ENCODE results near the gene TH. TPM values are rescaled to one million over a fixed set of nuclear protein-coding genes. Genes with fewer than 3 reads are reported as not detected.

Gene TH
- total RNA-seq, 1 donor, result not detected

DNA sequence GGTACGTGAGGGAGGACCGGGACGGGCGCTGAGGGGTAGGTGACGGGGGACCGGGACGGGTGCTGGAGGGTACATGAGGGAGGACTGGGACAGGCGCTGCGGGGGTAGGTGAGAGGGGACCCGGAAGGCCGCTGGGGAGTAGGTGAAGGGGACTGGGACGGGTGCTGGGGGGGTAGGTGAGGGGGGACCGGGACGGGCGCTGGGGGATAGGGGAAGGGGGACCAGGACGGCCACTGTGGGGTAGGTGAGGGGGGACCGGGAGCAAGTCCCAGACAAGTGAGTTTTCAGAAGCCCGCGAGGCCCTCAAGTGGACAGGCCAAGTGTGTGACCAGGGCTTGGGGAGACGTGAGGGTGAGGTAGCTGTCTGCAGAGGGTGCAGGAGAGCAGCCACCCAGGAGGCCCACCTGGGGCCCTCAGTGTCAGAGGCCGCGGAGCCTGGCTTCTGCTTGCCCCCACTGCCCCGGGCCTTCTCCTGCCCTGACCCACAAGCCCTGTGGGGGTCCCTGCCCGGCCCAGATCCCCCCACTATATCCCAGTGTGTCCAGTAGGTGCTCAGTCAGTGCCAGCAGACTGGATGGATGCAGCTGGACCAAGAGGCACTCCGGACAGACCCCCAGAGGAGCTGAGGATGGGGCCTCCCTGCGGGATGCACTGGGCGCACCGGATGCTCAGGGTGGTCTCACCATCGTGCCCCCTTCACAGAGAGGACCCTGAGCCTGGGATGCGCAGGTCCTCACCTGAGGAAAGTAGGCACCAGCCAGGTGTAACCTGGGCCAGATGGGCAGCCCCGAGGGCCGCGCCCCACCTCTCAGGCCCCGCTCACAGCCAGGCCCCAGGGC lies 44.2 kb upstream of the TH start:
- TF ChIP-seq, protein P1, sequence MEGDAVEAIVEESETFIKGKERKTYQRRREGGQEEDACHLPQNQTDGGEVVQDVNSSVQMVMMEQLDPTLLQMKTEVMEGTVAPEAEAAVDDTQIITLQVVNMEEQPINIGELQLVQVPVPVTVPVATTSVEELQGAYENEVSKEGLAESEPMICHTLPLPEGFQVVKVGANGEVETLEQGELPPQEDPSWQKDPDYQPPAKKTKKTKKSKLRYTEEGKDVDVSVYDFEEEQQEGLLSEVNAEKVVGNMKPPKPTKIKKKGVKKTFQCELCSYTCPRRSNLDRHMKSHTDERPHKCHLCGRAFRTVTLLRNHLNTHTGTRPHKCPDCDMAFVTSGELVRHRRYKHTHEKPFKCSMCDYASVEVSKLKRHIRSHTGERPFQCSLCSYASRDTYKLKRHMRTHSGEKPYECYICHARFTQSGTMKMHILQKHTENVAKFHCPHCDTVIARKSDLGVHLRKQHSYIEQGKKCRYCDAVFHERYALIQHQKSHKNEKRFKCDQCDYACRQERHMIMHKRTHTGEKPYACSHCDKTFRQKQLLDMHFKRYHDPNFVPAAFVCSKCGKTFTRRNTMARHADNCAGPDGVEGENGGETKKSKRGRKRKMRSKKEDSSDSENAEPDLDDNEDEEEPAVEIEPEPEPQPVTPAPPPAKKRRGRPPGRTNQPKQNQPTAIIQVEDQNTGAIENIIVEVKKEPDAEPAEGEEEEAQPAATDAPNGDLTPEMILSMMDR (IDR thresholded peaks at IDR 0.05; ENCODE audit: extremely low read depth, low read depth, low read length), result no peak
- Histone ChIP-seq H3K27me3 (ENCODE audit: insufficient read depth, low read length) (peaks cover 9% of the 10 kb centered on the region), H3K9me3 (ENCODE audit: low read depth, low read length) (no peaks in the 10 kb centered on the region), H3K36me3 (ENCODE audit: insufficient read depth, low read length) (no peaks in the 10 kb centered on the region), H3K4me1 (ENCODE audit: insufficient read depth, low read length) (no peaks in the 10 kb centered on the region), H3K27ac (ENCODE audit: low read depth, low read length) (no peak overlapping the region), H2AFZ (ENCODE audit: low read length) (no peak overlapping the region), H3K4me2 (ENCODE audit: insufficient read depth, low read length) (no peak overlapping the region), H3K4me3 (ENCODE audit: insufficient read depth, low read length) (no peak overlapping the region), H4K20me1 (ENCODE audit: insufficient read depth, low read length) (no peaks in the 10 kb centered on the region), H3K79me2 (ENCODE audit: insufficient read depth, low read length) (no peaks in the 10 kb centered on the region)
- peak; percentile 45 for DNase-seq (ENCODE audit: insufficient read length, low spot score, missing footprints)

DNA sequence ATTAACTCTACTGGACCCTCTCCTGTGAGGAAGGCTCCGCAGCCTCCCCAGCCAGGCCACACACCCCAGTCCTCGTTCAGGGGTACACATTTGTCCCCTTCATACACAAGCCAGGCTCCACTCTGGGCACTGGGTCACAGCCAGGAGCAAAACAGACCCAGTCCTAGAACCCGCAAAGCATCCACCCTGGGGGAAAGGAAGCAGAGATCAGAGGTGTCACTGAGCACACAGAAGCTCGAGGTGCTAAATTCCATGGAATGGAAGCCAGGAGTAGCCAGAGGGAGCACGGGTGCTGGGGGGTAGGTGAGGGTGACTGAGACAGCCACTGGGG lies 43.6 kb upstream of the TH start:
- Histone ChIP-seq H3K27me3 (ENCODE audit: insufficient read depth, low read length) (peaks cover 9% of the 10 kb centered on the region), H4K20me1 (ENCODE audit: insufficient read depth, low read length) (no peaks in the 10 kb centered on the region), H3K36me3 (ENCODE audit: insufficient read depth, low read length) (no peaks in the 10 kb centered on the region), H3K4me3 (ENCODE audit: insufficient read depth, low read length) (no peak overlapping the region), H3K9me3 (ENCODE audit: low read depth, low read length) (no peaks in the 10 kb centered on the region), H3K79me2 (ENCODE audit: insufficient read depth, low read length) (no peaks in the 10 kb centered on the region), H3K4me1 (ENCODE audit: insufficient read depth, low read length) (no peaks in the 10 kb centered on the region), H3K27ac (ENCODE audit: low read depth, low read length) (no peak overlapping the region), H3K4me2 (ENCODE audit: insufficient read depth, low read length) (no peak overlapping the region), H2AFZ (ENCODE audit: low read length) (no peak overlapping the region)
- DNase-seq (ENCODE audit: insufficient read length, low spot score, missing footprints), result peak; percentile 81
- TF ChIP-seq, protein P1 (IDR thresholded peaks at IDR 0.05; ENCODE audit: extremely low read depth, low read depth, low read length), result no peak

DNA sequence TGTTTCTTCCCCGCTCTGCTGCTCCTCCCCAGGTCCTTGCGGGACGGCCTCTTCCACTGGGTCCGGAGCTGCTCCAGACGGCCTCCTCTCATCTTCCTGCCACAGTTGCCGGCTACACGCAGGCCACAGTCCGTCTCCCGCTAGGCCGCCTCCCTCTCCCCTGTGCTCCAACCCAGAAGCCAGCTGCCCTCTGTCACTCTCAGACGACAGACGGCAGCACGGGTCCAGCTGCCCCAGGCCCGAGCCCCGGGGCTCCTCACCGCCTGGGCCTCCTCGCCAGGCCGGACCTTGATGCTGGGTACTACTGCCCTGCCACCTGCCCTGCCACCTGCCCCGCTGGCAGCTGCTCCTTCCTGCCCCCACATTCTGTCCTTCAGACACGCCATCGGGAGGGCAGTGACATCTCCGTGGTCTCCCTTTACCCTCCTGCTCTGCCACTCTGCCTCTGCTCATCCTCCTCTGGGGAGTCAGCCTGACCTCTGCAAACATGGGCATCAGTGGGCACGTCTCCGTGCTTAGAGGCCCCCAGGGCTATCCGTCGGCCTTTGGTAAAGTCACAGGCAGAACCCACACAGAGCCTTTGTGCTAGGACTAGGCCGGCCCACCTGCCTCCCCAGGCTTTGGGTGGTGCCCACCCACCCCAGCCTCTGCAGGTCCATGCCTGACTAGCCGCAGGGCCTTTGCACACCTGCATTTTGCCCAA lies 43.1 kb upstream of the TH start:
- peak; percentile 65 for DNase-seq (ENCODE audit: insufficient read length, low spot score, missing footprints)
- Histone ChIP-seq H3K9me3 (ENCODE audit: low read depth, low read length) (no peaks in the 10 kb centered on the region), H3K36me3 (ENCODE audit: insufficient read depth, low read length) (no peaks in the 10 kb centered on the region), H3K4me1 (ENCODE audit: insufficient read depth, low read length) (no peaks in the 10 kb centered on the region), H4K20me1 (ENCODE audit: insufficient read depth, low read length) (no peaks in the 10 kb centered on the region), H3K27ac (ENCODE audit: low read depth, low read length) (no peak overlapping the region), H3K4me3 (ENCODE audit: insufficient read depth, low read length) (no peak overlapping the region), H2AFZ (ENCODE audit: low read length) (no peak overlapping the region), H3K79me2 (ENCODE audit: insufficient read depth, low read length) (no peaks in the 10 kb centered on the region), H3K4me2 (ENCODE audit: insufficient read depth, low read length) (no peak overlapping the region), H3K27me3 (ENCODE audit: insufficient read depth, low read length) (peaks cover 9% of the 10 kb centered on the region)
- TF ChIP-seq, protein P1 (IDR thresholded peaks at IDR 0.05; ENCODE audit: extremely low read depth, low read depth, low read length), result no peak

DNA sequence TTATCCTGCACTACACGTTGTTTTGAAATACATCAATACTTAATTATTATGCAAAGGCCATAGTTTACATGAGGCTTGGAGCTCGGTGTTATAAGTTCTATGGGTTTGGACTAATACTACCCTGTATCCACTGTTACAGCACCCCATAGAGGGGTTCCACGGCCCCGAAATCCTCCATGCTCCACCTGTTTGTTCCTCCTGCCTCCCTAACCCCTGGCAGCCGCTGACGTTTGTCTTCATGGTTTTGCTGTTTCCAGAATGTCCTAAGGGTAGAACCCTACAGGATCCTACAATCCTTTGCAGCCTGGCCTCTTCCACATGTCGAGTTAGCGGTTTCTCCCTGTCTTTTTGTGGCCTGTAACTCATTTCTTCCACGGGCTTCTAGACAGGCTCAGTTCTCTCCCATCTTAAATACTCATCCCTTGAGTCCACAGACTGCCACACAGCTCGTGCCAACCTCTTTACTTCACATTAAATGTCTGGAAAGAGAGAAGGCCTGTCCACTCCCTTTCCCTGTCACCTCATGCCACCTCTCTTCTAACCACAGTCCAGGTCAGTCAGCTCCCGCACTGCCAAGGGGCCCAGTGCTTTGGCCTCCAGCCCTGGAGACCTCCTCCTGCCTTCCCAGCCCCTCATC lies 42.4 kb upstream of the TH start:
- H2AFZ ChIP-seq (ENCODE audit: low read length), result no peak overlapping the region
- peaks cover 6% of the 10 kb centered on the region for H3K27me3 ChIP-seq (ENCODE audit: insufficient read depth, low read length)
- TF ChIP-seq, protein P1 (IDR thresholded peaks at IDR 0.05; ENCODE audit: extremely low read depth, low read depth, low read length), result no peak
- H3K4me3 ChIP-seq (ENCODE audit: insufficient read depth, low read length), result no peak overlapping the region
- H3K36me3 ChIP-seq (ENCODE audit: insufficient read depth, low read length), result no peaks in the 10 kb centered on the region
- H3K27ac ChIP-seq (ENCODE audit: low read depth, low read length), result no peak overlapping the region
- H3K4me2 ChIP-seq (ENCODE audit: insufficient read depth, low read length), result no peak overlapping the region
- DNase-seq (ENCODE audit: insufficient read length, low spot score, missing footprints), result peak; percentile 68
- no peaks in the 10 kb centered on the region for H3K79me2 ChIP-seq (ENCODE audit: insufficient read depth, low read length)
- H3K9me3 ChIP-seq (ENCODE audit: low read depth, low read length), result no peaks in the 10 kb centered on the region
- no peaks in the 10 kb centered on the region for H4K20me1 ChIP-seq (ENCODE audit: insufficient read depth, low read length)
- H3K4me1 ChIP-seq (ENCODE audit: insufficient read depth, low read length), result no peaks in the 10 kb centered on the region

Data from osteoblast (primary cell).